HepG2 (cell line): ENCODE results near the gene TBX6. TPM values are rescaled to one million over a fixed set of nuclear protein-coding genes. Genes with fewer than 3 reads are reported as not detected.

Experiments used
- BCL6 ChIP-seq: IDR thresholded peaks from 2 replicates; pipeline ENCODE4 v1.6.1; 2016; ENCODE audit warnings: missing genetic modification reagents, missing compliant biosample characterization
- CHD2 ChIP-seq: IDR thresholded peaks from 2 replicates; pipeline ENCODE4 v1.6.1; 2011; ENCODE audit warnings: low read depth, low read length, improper control_type of control experiment
- DPF2 ChIP-seq: sonication (generic); formaldehyde crosslinking; IDR thresholded peaks from 2 replicates; pipeline ENCODE4 v1.4.0; 2020; ENCODE audit warnings: mild to moderate bottlenecking, low read depth, missing genetic modification reagents, borderline replicate concordance
- DR1 ChIP-seq: sonication (generic); formaldehyde crosslinking; IDR thresholded peaks from 2 replicates; pipeline ENCODE4 v1.8.0; 2021; ENCODE audit warnings: mild to moderate bottlenecking, missing genetic modification reagents, inconsistent platforms
- ISL2 ChIP-seq: sonication (generic); formaldehyde crosslinking; IDR thresholded peaks from 2 replicates; pipeline ENCODE4 v1.5.0; 2020; ENCODE audit warnings: missing genetic modification reagents
- KDM4B ChIP-seq: sonication (generic); formaldehyde crosslinking; IDR thresholded peaks from 2 replicates; pipeline ENCODE4 v1.4.0; 2020; ENCODE audit warnings: missing genetic modification reagents
- KLF6 ChIP-seq: IDR thresholded peaks from 2 replicates; pipeline ENCODE4 v1.8.0; 2016; ENCODE audit warnings: missing biosample characterization, missing genetic modification reagents
- NCOA5 ChIP-seq: sonication (generic); formaldehyde crosslinking; IDR thresholded peaks from 2 replicates; pipeline ENCODE4 v1.4.0; 2020; ENCODE audit warnings: missing genetic modification reagents
- SIN3A ChIP-seq: IDR thresholded peaks from 2 replicates; pipeline ENCODE4 v1.6.1; 2011; ENCODE audit warnings: low read depth, mild to moderate bottlenecking, control low read depth, low read length, borderline replicate concordance
- SNAPC5 ChIP-seq: sonication (generic); formaldehyde crosslinking; IDR thresholded peaks from 2 replicates; pipeline ENCODE4 v1.8.1; 2023; ENCODE audit warnings: mild to moderate bottlenecking, missing genetic modification reagents, borderline replicate concordance
- ZBTB34 ChIP-seq: sonication (generic); formaldehyde crosslinking; IDR thresholded peaks from 2 replicates; pipeline ENCODE4 v1.8.0; 2022; ENCODE audit warnings: mild to moderate bottlenecking, missing genetic modification reagents
- ZBTB4 ChIP-seq: sonication (generic); formaldehyde crosslinking; IDR thresholded peaks from 2 replicates; pipeline ENCODE4 v1.4.0; 2020; ENCODE audit warnings: missing genetic modification reagents, mild to moderate bottlenecking, borderline replicate concordance
- ZNF557 ChIP-seq: sonication (generic); formaldehyde crosslinking; IDR thresholded peaks from 2 replicates; pipeline ENCODE4 v1.4.0; 2020; ENCODE audit warnings: missing genetic modification reagents
- ZNF577 ChIP-seq: sonication (generic); formaldehyde crosslinking; IDR thresholded peaks from 2 replicates; pipeline ENCODE4 v1.4.0; 2020; ENCODE audit warnings: mild to moderate bottlenecking, low read depth, missing genetic modification reagents, borderline replicate concordance
- ZNF670 ChIP-seq: sonication (generic); formaldehyde crosslinking; IDR thresholded peaks from 2 replicates; pipeline ENCODE4 v1.8.0; 2022; ENCODE audit warnings: mild to moderate bottlenecking, missing genetic modification reagents, borderline replicate concordance
- ZNF713 ChIP-seq: sonication (generic); formaldehyde crosslinking; IDR thresholded peaks from 2 replicates; pipeline ENCODE4 v1.4.0; 2020; ENCODE audit warnings: mild to moderate bottlenecking, missing genetic modification reagents
- polyA plus RNA-seq, 8 experiments: library from polyadenylated mRNA; depleted of rRNA in 3 of 8; stranded (reverse) in 7 of 8; unstranded in 1 of 8; fragments of >200 nt; fragmentation: Illumina TruSeq in 4 of 8; extraction: Trizol in 4 of 8; gene quantifications; 2 replicates each; pipeline versions ENCODE4 v1.2.1 to v1.2.3, GENCODE V29; 2011 to 2016; ENCODE audit warnings: low read depth in 4 of 8, missing spikeins in 1 of 8, mixed read lengths in 1 of 8; ENCODE audit not compliant: insufficient read depth in 1 of 8
- total RNA-seq, 5 experiments: library from RNA; depleted of rRNA; stranded (reverse); fragments of >200 nt; fragmentation: Illumina TruSeq; extraction: Trizol; gene quantifications; 2 replicates each; pipeline ENCODE4 v1.2.3, GENCODE V29; 2016; ENCODE audit warnings: low read depth in 1 of 5
- TF ChIP-seq, protein P1 (sequence below): sonication (generic); formaldehyde crosslinking; IDR thresholded peaks from 2 replicates; pipeline ENCODE4 v1.4.0; 2020; ENCODE audit warnings: missing genetic modification reagents
- TF ChIP-seq, protein P2 (sequence below): sonication (generic); formaldehyde crosslinking; conservative IDR thresholded peaks from 2 replicates; pipeline ENCODE4 v1.4.0; 2020; ENCODE audit warnings: mild to moderate bottlenecking, missing genetic modification reagents, moderate library complexity

Gene TBX6
- total and polyA plus RNA-seq, 2 of the 13 experiments (the other 11 are each of a cell fraction or from before 2014, with no cell fraction given), result 0.24 to 0.42 TPM

- TF ChIP-seq SNAPC5 (CRISPR knock-in tag), result peak; percentile 82; the same call in 1 of the 2 replicates
- peak; percentile 77 for TF ChIP-seq CHD2
- peak; percentile 67; the same call in 1 of the 2 replicates for TF ChIP-seq BCL6
- peak; percentile 74 for TF ChIP-seq ISL2
- TF ChIP-seq ZNF670 (CRISPR knock-in tag), result peak; percentile 96; the same call in 1 of the 2 replicates
- TF ChIP-seq DR1 (CRISPR knock-in tag), result peak; percentile 99
- TF ChIP-seq DPF2 (CRISPR knock-in tag), result peak; percentile 44; the same call in 1 of the 2 replicates
- peak; percentile 97 for TF ChIP-seq ZNF713 (CRISPR knock-in tag)
- peak; percentile 96 for TF ChIP-seq KLF6 (CRISPR knock-in tag)
- peak; percentile 75; the same call in 1 of the 2 replicates for TF ChIP-seq KDM4B (CRISPR knock-in tag)
- peak; percentile 81; the same call in 1 of the 2 replicates for TF ChIP-seq ZNF557
- TF ChIP-seq, protein P1, sequence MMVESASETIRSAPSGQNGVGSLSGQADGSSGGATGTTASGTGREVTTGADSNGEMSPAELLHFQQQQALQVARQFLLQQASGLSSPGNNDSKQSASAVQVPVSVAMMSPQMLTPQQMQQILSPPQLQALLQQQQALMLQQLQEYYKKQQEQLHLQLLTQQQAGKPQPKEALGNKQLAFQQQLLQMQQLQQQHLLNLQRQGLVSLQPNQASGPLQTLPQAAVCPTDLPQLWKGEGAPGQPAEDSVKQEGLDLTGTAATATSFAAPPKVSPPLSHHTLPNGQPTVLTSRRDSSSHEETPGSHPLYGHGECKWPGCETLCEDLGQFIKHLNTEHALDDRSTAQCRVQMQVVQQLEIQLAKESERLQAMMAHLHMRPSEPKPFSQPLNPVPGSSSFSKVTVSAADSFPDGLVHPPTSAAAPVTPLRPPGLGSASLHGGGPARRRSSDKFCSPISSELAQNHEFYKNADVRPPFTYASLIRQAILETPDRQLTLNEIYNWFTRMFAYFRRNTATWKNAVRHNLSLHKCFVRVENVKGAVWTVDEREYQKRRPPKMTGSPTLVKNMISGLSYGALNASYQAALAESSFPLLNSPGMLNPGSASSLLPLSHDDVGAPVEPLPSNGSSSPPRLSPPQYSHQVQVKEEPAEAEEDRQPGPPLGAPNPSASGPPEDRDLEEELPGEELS (CRISPR knock-in tag), result peak; percentile 77
- TF ChIP-seq ZNF577, result no peak
- TF ChIP-seq ZBTB34 (CRISPR knock-in tag), result no peak
- TF ChIP-seq SIN3A, result peak; percentile 94
- TF ChIP-seq ZBTB4 (CRISPR knock-in tag), result 0 out of 2 replicates have a peak, but pooled peaks have one; percentile 92
- TF ChIP-seq, protein P2, sequence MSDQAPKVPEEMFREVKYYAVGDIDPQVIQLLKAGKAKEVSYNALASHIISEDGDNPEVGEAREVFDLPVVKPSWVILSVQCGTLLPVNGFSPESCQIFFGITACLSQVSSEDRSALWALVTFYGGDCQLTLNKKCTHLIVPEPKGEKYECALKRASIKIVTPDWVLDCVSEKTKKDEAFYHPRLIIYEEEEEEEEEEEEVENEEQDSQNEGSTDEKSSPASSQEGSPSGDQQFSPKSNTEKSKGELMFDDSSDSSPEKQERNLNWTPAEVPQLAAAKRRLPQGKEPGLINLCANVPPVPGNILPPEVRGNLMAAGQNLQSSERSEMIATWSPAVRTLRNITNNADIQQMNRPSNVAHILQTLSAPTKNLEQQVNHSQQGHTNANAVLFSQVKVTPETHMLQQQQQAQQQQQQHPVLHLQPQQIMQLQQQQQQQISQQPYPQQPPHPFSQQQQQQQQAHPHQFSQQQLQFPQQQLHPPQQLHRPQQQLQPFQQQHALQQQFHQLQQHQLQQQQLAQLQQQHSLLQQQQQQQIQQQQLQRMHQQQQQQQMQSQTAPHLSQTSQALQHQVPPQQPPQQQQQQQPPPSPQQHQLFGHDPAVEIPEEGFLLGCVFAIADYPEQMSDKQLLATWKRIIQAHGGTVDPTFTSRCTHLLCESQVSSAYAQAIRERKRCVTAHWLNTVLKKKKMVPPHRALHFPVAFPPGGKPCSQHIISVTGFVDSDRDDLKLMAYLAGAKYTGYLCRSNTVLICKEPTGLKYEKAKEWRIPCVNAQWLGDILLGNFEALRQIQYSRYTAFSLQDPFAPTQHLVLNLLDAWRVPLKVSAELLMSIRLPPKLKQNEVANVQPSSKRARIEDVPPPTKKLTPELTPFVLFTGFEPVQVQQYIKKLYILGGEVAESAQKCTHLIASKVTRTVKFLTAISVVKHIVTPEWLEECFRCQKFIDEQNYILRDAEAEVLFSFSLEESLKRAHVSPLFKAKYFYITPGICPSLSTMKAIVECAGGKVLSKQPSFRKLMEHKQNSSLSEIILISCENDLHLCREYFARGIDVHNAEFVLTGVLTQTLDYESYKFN, result peak; percentile 93
- no peak for TF ChIP-seq NCOA5
Measured at GRCh38 chr16:30065102-30065942, 26.4 kb downstream of the TBX6 start, which contains the start of gene ALDOA (continued).
